Anterior cingulate cortex (tissue), 58 donors: ENCODE measurements around the gene FHIT.

Source experiments
- DNase-seq, 58 donors: peaks; one replicate each; lab custom pipeline; 2025; lab: John Stamatoyannopoulos, UW

Gene FHIT

GRCh38 chr3:60169755-60170154 lies 1081.5 kb downstream of the FHIT start:
- DNase-seq: no peak

GRCh38 chr3:60167186-60167585 lies 1084.1 kb downstream of the FHIT start:
- DNase-seq: no peak

GRCh38 chr3:60160822-60161748 lies 1090.2 kb downstream of the FHIT start:
- DNase-seq: no peak

GRCh38 chr3:60160111-60160821 lies 1091.0 kb downstream of the FHIT start:
- DNase-seq: no peak

DNA sequence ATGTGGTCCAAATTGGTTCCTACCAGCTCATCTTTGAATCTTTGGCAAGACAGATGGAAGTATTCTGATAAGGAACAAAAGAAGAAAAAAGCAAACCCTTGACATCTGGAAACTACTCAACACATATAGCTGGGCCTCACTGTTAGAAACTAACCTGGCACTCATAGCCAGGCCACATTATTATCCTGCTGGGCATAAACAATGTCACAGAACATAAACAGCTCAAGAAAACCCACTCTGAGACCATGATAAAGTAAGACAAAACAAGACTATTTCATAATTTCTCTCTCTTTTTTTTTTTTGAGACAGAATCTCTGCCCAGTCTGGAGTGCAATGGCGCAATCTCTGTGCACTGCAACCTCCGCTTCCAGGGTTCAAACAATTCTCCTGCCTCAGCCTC lies 1093.2 kb downstream of the FHIT start:
- DNase-seq: no peak

DNA sequence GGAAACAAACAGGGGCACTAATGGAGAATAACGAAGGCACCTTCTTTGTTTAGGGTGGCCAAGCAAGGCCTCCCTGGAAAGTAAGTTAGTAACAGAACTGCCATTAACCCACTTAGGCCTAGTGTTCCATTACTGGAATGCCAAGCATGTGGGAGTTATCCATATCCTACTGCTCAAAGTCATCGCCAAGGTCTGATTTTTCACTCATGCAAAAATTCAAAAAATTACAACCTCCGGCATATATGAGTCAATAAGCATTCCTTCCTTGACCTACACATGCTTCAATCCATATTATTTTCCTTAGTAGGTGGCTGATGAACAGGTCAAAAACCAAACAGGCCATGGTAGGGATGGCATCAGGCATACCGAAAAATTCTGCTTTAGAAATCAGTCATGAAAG lies 1097.2 kb downstream of the FHIT start:
- no peak for DNase-seq

DNA sequence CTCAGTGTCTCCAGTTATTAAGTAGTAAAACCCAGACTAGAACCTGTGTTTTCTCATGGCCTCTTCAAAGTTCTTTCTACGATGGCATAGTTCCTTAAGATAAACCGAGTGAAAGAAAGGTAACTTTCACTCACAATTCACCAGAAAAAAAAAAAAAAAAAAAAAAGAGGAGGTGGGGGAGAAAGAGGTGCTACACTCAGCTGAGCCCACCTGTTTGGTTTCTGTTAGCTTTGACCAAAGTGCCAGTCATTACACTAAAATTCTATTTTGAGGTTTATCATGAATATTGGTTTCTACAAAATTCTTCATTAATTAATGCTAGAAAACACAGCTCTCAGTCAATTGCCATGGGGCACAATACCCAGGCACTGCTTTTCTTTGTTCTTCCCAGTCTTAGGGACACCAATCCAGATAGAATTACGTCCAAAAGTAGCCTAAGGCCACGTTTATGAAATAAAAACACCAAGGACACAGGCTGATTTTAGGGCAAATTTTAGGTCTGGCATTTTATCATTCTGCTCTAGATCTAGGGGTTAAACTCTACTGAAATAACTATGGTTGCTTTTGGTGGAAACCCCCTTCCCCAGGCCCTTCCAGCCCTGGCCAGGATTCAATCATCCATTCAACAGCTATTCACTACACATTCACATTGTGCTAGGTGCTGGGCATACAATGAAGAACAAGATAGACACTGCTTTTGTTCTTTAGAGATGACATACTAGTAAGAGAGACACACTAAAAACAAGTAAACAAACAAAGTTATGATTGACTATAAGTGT lies 1097.8 kb downstream of the FHIT start:
- DNase-seq: no peak

DNA sequence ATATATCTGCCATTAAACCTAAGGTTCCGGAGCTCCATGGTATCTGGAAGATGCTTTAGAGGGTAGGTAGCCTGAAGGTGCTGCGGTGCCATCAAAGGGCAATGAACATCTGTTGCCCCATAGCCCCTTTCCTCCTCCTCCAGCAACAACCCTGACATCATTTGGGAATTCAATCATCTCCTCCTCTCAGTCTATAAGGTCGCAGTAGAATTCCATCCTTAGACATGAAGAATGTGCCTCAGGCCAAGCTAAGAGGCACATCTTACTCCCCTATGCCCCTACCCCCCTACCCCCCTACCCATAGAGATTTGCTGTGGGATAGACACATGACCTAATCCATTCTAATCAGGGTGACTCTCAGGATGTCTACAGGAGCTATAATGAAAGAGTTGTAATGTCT lies 1101.8 kb downstream of the FHIT start:
- DNase-seq: no peak

- DNase-seq: no peak
Measured at GRCh38 chr3:60147249-60147950, 1103.9 kb downstream of the FHIT start.

- peak in 9 of 58 donors; percentile 0 to 68 (median 11) for DNase-seq
Measured at GRCh38 chr3:60146121-60146520, 1105.1 kb downstream of the FHIT start.

DNA sequence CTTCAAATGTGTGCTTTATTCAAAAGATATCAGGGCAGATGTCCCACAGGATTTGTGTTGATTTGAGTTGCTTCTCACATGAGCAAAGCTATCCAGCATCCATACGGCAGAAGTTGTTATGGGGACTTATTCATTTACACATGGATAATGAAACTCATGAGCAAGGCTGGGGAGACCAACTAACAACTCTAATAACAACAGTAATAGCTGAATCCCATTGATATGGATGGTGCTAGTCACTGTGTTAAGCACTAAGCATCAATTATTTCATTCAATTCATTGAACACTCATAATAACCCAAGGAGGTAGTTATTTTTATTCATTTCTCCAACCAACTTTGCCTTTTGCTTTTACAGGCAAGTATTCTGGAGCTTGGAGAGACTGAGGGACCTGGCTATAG lies 1107.2 kb downstream of the FHIT start:
- no peak for DNase-seq

DNA sequence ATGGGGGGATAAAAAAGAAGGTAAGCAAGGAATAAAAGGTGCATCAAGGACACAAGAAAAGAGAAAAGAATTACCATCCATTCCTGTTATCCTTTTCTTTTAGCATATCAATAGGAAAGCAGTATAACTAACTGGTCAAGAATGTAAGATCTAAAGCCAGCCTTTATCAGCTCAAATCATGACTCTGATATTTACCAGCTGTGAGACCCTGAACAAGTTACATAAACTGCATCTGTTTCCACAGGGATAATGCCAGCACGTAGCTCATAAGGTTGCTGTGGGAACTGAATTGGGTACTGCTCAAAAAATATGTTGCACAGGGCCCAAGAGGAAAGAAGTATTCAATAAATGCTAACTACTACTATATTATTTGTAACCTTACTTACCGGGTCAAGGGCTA lies 1109.2 kb downstream of the FHIT start:
- no peak for DNase-seq

- DNase-seq: no peak
Measured at GRCh38 chr3:60140160-60140559, 1111.1 kb downstream of the FHIT start.

- DNase-seq: no peak
Measured at GRCh38 chr3:60136601-60137000, 1114.7 kb downstream of the FHIT start.

DNA sequence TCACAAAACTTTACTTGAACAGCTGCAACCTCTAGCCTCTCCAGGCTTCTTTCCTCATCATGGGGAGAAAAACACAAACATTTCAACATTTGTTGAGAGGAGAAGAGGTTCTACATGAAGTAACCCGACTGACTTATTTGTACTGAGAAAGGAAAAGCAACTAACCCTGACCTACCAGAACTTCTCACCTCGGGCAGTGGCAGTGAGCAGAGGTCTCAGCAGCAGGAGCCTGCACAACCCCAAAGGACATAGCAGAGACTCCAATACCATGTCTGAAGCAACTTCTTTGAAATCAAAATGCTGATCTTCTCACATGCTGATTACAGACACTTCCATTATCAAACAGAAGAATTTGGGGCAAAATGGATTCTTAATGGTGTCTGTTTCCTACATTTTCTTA lies 1115.8 kb downstream of the FHIT start:
- no peak for DNase-seq

GRCh38 chr3:60133269-60134162 lies 1117.7 kb downstream of the FHIT start:
- no peak for DNase-seq

GRCh38 chr3:60131618-60132017 lies 1119.6 kb downstream of the FHIT start:
- DNase-seq: no peak

DNA sequence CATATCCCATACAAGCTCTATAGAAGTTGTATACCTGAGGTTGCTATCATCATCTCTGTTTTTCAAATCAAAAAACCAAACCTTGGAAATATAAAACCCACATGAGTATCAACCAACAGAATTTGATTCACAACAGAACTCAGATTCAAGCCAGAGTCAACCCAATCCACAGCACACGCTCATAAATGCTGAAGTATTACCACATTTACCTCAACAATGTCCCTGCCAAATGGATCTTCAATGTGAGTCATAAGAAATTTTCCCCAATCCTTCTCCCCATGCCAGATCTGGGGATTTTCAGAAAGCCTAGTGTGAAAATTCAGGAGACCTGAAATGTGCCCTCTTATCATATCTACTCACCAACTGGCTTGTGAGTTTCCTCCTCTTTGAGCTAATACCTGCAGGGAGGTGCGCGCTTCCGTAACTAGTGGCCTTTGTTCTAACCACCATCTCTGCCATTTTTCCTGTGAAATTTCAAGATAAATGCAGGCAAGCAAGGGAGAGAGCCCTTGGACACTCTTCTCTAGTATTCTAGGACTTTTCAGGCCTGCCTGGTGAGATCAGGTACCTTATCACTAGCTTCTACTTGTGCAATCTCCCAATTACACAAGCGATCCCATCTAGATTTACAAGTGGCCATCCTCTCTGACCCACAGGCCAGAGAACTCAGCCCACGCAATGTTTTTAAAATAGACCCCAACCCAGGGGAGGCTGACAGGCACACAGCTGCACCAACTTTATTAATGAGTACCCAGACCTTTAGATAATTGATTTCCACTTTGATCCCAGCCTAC lies 1124.5 kb downstream of the FHIT start:
- no peak for DNase-seq
